ENCODE measurements around the gene TBPL1.
"Not testable (repeated sequence)": the region's sequence is repeated elsewhere in the genome, so short reads cannot be mapped to it uniquely, and the experiment has no call there.

Gene TBPL1

GRCh38 chr6:133919362-133919761, 33.7 kb upstream of the TBPL1 start:
- no peak overlapping the region for H3K4me3 ChIP-seq (ENCODE audit: low read length)
- TF ChIP-seq CTCF (conservative IDR thresholded peaks at IDR 0.05; ENCODE audit: low read depth, low read length): no peak

GRCh38 chr6:133921249-133921859, 31.7 kb upstream of the TBPL1 start:
- no peak overlapping the region for H3K4me3 ChIP-seq (ENCODE audit: low read length)
- peak; percentile 28 for DNase-seq (ENCODE audit: low read depth)
- TF ChIP-seq CTCF (conservative IDR thresholded peaks at IDR 0.05; ENCODE audit: low read depth, low read length): peak; percentile 93

More at GRCh38 chr6:133919362-133919761, 33.7 kb upstream of the TBPL1 start:
- DNase-seq (ENCODE audit: low read depth): no peak

- peak; percentile 46 for DNase-seq (ENCODE audit: low read depth)
Observed at GRCh38 chr6:133923938-133924593, 29.0 kb upstream of the TBPL1 start.

GRCh38 chr6:133931221-133931620, 21.8 kb upstream of the TBPL1 start:
- not testable (repeated sequence) for H3K4me3 ChIP-seq (ENCODE audit: low read length); DNase-seq (ENCODE audit: low read depth)
- peak; percentile 1 for TF ChIP-seq CTCF (conservative IDR thresholded peaks at IDR 0.05; ENCODE audit: low read depth, low read length)

More at GRCh38 chr6:133923938-133924593, 29.0 kb upstream of the TBPL1 start:
- H3K4me3 ChIP-seq (ENCODE audit: low read length): no peak overlapping the region
- peak; percentile 81 for TF ChIP-seq CTCF (conservative IDR thresholded peaks at IDR 0.05; ENCODE audit: low read depth, low read length)

- DNase-seq (ENCODE audit: low read depth); H3K4me3 ChIP-seq (ENCODE audit: low read length): not testable (repeated sequence)
Observed at GRCh38 chr6:133936352-133936751, 16.7 kb upstream of the TBPL1 start.

GRCh38 chr6:133937909-133938308, 15.1 kb upstream of the TBPL1 start:
- no peak for TF ChIP-seq CTCF (conservative IDR thresholded peaks at IDR 0.05; ENCODE audit: low read depth, low read length)
- no peak for DNase-seq (ENCODE audit: low read depth)
- H3K4me3 ChIP-seq (ENCODE audit: low read length): no peak overlapping the region

- no peak overlapping the region for H3K4me3 ChIP-seq (ENCODE audit: low read length)
- TF ChIP-seq CTCF (conservative IDR thresholded peaks at IDR 0.05; ENCODE audit: low read depth, low read length): no peak
- no peak for DNase-seq (ENCODE audit: low read depth)
Observed at GRCh38 chr6:133938533-133938932, 14.5 kb upstream of the TBPL1 start.

Measured in retinal pigment epithelial cell (primary cell).